ENCODE measurements around the gene CBLL1.

Gene CBLL1

DNA sequence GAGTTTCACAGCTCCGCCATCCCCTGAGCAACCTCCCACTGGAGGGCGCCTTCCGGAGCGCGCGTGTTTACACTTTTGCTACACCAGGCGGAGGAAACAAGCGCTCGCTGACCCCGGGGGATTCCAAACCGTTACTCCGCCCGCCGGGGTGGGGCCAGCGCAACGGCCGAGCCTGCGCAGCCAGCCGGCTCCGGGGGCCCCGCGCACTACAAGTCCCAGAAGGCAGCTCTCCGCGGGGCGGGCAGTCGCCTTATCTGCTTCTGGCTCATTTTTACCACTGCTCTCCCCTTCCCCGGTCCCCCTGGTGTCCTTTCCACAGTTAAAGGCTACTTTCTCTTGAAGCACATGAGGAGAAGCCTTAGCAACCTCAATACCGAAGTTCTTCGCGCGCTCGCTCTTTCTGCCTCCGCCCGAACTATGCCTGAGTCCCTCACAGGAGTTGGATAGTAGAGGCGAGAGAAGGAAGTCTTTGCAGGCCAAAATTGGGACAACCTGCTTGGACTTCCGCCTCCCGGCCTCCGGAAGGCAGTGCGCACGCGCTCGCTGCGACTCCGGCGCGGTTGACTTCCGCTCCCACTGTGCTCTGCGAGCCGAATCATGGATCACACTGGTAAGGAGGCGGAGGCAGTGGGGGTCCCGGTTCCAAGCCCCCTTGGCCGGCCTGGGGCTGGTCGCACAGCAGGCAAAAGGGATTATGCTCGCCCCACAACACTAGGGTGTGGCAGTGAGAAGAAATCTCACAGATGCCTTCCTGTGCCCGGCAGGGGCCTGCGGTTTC is at the start of gene CBLL1:
Gene CBLL1 (plus strand): TSS at position 576 of the 778 bp plus-strand sequence. CDS start 22 bp downstream, at position 598.
- peak; percentile 78 for DNase-seq (ENCODE audit: low read depth)

- DNase-seq (ENCODE audit: low read depth) = no peak
Observed at GRCh38 chr7:107694386-107694785, 49.6 kb upstream of the CBLL1 start.

- no peak for DNase-seq (ENCODE audit: low read depth)
Observed at GRCh38 chr7:107696330-107696946, 47.5 kb upstream of the CBLL1 start.

DNA sequence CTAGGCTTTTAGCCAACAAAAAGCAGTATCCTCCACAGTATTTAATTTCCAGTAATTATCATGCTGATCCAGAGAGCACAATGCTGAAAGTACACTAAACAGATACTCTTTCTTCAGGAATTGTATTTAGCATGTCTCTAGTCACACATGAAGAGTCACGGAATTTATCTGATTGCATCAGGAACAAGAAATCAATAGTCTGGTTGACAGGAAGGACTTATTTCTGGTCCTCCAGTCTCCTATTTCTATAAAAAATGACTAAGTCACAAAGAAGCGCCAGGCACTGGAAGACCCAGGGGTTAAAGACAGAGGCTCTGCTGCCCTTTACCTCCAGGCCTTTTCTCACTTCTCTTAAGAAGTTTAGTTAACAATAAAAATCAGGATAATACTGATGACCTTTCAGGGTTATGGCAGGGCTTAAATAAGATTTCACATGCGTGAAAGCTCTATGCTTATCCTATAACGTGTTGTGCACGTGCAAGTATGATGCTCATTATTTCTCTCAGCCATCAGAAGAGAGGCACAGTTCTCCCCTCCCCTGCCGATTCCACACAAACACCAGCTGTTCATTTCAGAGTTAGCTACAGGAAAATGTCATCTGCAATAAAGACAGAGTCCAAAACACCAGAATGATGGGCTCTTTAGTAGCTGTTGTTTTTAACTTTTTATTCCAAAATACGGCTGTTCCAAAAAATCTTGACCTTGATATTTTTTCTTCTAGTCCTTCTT is 46.5 kb upstream of the CBLL1 start:
- DNase-seq (ENCODE audit: low read depth) = no peak

- no peak for DNase-seq (ENCODE audit: low read depth)
Observed at GRCh38 chr7:107700570-107700969, 43.4 kb upstream of the CBLL1 start.

- no peak for DNase-seq (ENCODE audit: low read depth)
Observed at GRCh38 chr7:107701191-107701590, 42.8 kb upstream of the CBLL1 start.

DNA sequence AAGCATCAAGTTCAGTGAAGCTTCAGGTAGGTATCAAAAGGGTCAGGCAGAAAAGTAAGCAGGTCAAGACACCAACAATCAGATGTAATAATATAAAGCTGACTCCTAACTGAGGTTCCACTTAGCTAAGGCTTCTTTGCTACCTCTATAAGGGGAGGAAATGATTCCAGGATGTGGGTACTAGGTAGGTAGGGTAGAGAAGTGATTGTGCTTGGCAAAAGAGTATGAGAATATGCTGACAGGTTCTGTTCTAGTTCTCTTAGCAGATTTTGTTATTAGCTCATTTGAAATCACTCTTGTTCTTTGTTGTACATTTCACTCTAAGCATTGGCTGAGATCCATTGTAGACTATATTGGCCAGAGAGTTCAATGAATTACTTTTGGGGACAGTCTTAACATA is 40.7 kb upstream of the CBLL1 start:
- DNase-seq (ENCODE audit: low read depth) = no peak

- DNase-seq (ENCODE audit: low read depth) = no peak
Observed at GRCh38 chr7:107703872-107704271, 40.1 kb upstream of the CBLL1 start.

DNA sequence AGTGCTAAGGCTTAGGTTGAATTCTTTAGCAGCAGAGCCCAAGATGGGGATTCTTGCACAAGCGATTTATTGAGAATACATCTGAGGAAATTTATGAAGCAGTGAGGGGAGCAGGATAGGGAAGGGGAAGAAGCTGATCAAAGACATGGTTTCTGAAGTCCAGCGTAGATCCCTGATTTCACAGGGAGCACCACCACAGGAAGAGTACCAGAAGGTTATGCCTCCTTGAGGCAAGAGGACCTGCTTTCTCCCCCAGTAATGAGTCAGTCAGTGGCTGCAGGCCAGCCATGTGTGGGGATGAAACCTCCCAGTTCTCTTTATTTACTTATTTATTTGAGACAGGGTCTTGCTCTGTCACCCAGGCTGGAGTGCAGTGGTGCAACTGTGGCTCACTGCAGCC is 35.0 kb upstream of the CBLL1 start:
- DNase-seq (ENCODE audit: low read depth) = no peak

- peak; percentile 53 for DNase-seq (ENCODE audit: low read depth)
Observed at GRCh38 chr7:107711301-107711700, 32.6 kb upstream of the CBLL1 start.

- DNase-seq (ENCODE audit: low read depth) = no peak
Observed at GRCh38 chr7:107712025-107712424, 31.9 kb upstream of the CBLL1 start.

DNA sequence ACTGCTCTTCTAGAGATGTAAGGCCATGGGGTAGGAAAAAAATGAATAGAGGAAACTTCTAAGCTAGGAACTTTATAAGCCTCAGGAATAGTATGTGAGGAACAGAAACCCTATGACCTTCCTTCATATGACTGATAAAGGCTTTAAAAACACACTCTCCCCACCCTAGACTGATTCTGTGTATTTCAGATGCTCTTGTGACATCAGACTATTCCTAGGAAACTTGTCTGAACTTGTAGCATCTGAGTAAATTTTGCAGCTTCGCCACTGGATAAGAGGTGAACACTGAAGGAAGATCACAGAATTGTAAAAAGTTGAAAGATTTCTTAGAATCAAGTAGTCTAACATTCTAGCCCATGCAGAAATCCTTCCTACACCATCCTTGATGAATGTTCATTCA is 31.0 kb upstream of the CBLL1 start:
- DNase-seq (ENCODE audit: low read depth) = no peak

- DNase-seq (ENCODE audit: low read depth) = no peak
Observed at GRCh38 chr7:107715531-107715930, 28.4 kb upstream of the CBLL1 start.

GRCh38 chr7:107718456-107719193 is 25.3 kb upstream of the CBLL1 start:
- DNase-seq (ENCODE audit: low read depth) = no peak

DNA sequence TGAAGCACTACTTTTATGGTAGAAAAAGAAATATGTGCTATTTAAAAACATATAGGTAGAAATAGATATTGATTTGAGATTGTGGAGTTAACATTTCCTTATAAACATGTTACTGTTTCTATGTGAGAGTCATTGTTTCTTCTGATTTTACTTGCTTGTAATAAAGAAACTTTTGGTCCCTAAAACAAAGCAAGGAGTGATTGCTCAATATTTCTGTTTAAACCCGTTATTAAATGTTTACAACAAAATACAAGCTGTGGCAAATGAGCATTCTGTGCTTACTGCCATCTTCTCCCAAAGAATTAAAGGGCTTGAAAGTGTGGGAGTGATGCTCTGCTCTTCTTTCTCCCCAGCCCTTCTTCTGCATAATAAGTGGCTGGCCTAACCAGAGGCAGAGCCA is 22.7 kb upstream of the CBLL1 start:
- no peak for DNase-seq (ENCODE audit: low read depth)

DNA sequence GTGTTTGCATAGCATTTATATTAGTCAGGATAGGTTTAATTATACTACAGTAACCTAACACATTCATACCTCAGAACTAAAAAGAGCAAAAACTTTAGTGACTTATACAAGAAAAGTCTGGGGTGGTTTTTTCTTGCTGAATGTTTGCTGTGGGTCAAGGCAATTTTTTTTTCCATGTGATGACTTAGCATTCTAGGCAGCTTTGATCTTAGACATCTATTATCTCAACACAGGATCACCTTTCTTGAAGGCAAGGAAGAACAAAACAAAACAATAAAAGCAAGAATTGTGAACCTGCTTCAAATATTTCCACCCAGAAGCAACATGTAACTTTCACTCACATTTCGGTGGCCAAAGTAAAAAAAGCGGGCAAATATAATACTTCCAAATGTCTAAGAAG is 20.7 kb upstream of the CBLL1 start:
- no peak for DNase-seq (ENCODE audit: low read depth)

DNA sequence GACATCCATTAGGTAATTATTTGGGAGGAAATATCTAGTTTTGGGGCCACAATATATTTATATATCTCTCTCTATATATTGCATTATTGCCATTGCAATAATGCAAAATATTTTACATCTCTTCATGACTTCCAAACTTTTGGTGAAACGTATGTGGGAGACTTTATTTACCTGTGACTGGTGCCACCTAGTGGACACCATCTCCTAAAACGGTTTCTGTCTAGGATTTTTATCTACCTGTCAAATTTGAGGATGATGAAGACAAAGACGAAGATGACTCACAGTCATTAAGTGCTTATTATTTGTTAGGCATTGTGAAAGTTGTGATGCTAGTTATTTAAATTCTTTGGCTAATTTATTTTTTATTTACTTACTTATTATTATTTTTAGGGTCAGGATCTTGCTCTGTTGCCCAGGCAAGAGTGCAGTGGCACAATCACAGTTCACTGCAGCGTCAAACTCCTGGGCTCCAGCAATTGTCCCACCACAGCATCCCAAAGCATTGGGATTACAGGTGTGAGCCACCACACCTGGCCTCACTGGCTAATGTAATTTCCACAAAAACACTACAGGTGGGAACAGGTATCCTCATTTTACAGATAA is 18.7 kb upstream of the CBLL1 start:
- DNase-seq (ENCODE audit: low read depth) = no peak

DNA sequence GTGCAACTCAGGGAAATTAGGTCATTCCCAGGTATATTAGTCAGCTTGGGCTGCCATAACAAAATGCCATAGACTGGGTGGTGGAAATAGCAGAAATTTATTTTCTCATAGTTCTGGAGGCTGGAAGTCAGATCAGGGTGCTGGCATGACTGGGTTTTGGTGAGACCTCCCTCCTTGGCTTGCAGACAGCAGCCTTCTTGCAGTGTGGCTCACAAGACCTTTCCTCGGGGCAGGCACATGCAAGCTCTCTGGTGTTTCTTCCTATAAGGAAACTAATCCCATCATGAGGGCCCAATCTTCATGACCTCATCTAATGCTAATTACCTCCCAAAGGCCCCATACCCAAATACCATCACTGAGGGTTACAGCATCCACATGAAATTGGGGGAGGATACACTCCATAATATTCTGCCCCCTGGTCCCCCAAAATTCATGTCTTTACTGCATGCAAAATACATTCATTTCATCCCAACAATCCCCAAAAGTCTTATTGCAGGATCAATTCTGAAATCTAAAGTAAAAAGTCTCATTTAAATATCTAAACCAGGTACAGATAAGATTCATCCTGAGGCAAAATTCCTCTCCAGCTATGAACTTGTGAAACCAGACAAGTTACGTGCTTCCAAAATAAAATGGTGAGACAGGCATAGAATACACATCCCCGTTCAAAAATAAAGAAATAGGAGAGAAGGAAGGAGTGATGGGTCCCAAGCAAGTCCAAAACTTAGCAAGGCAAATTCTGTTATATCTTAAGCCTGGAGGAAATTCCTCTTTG is 17.4 kb upstream of the CBLL1 start:
- no peak for DNase-seq (ENCODE audit: low read depth)

- DNase-seq (ENCODE audit: low read depth) = no peak
Observed at GRCh38 chr7:107728276-107728675, 15.7 kb upstream of the CBLL1 start.

DNA sequence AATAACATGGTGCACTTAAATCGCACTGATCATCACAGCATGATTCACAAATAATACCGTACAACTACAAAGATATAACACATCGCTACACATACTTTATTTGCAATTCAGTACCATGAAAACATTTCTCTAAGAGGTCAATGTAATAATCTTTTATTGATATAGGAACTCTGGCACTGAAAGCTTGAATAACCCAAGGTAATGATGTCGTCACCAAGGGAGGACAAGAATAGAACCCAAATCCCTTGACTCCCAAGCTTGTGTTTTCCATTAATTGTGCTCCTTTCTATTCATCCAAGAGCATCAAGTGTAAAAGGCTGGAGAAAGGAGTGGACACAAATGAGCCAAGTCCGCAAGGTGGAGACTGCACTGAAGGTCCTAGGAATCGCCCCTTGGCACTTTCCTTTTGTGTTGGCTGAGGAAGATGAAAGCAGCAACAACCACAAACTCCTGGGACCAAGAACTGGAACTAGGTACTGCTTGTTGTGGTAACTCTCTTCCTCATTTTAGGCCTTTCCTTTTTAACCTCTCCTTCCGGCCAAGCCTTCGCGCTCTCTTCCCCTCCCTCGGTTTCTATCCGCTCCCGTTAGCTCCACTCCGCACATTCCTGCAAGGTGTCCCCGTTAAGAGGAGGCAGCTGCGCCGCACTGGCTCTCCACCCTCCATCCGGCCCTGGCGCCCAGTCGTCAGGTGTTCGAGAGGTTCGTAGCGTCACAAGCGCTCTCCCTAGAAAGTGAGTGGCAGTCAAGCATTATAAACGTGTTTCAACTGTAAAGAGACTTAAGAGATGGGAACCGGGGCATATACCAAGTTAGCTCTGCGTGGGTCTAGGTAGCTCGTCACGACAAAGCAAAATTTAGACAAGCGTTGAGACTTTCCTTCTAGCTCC is 1.0 kb upstream of the CBLL1 start:
- DNase-seq (ENCODE audit: low read depth) = no peak

Measured in GM04503 (cell line).